ENCODE measurements around the gene HIGD1C. TPM values are rescaled to one million over a fixed set of nuclear protein-coding genes. Genes with fewer than 3 reads are reported as not detected.

The HIGD1C gene
- total RNA-seq, 1 donor from 2014 or later = not detected

DNA sequence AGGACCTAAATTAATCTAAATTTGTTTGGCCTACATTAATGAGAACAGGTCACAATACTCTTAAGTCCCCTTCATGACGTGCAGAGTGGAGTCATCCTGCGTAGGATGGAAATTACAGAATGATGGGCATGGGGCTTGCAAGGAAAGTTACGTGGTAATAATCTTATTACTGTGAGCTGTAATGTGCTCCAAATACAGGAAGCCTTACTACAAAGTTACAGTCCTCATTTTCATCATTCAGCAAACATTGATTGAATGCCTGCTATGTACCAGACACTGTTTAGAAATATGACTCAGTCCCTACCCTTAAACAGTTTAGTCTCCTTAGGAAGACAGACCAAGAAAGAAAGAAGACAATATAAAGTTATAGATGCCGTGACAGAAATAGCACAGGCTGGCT is 9.4 kb downstream of the HIGD1C start:
- Mint-ChIP-seq H3K4me3 (no peak overlapping the region), H3K36me3 (ENCODE audit: low read depth) (no peaks in the 10 kb centered on the region), H3K27me3 (no peaks in the 10 kb centered on the region), H3K9me3 (no peaks in the 10 kb centered on the region), H3K27ac (no peak overlapping the region), H3K4me1 (peaks cover 5% of the 10 kb centered on the region)
- ATAC-seq (ENCODE audit: low read depth) (no peak), DNase-seq (no peak)
- intact Hi-C loops (cut with micrococcal nuclease) = no loop called here
- ChIA-PET CTCF (no interaction called here), POLR2A (no interaction called here)
- TF ChIP-seq, protein P1, sequence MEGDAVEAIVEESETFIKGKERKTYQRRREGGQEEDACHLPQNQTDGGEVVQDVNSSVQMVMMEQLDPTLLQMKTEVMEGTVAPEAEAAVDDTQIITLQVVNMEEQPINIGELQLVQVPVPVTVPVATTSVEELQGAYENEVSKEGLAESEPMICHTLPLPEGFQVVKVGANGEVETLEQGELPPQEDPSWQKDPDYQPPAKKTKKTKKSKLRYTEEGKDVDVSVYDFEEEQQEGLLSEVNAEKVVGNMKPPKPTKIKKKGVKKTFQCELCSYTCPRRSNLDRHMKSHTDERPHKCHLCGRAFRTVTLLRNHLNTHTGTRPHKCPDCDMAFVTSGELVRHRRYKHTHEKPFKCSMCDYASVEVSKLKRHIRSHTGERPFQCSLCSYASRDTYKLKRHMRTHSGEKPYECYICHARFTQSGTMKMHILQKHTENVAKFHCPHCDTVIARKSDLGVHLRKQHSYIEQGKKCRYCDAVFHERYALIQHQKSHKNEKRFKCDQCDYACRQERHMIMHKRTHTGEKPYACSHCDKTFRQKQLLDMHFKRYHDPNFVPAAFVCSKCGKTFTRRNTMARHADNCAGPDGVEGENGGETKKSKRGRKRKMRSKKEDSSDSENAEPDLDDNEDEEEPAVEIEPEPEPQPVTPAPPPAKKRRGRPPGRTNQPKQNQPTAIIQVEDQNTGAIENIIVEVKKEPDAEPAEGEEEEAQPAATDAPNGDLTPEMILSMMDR (IDR thresholded peaks at IDR 0.05) = no peak

DNA sequence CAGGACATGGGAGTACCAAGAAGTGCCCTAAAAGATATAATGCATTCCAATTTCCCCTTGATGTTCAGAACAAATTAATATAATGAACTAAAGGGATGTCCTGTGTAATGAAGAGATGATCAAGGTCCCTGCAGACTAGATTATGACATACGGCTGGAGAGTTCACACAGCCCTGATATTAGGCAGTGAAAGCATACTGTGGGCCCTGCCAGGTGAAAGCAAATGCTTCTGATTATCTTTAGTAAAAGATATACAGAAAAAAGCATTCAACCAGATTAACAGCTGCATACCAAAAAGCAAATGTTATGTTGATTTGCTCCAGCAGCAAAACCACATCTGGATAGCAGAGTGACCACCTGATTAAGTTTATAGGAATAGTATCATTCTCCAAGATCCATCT is 12.1 kb downstream of the HIGD1C start:
- Mint-ChIP-seq H3K36me3 (ENCODE audit: low read depth) (peaks cover 5% of the 10 kb centered on the region), H3K27me3 (no peaks in the 10 kb centered on the region), H3K4me1 (peaks cover 4% of the 10 kb centered on the region), H3K9me3 (no peaks in the 10 kb centered on the region), H3K4me3 (no peak overlapping the region), H3K27ac (no peak overlapping the region)
- CTCF ChIA-PET = no interaction called here
- ATAC-seq (ENCODE audit: low read depth) = no peak
- DNase-seq = no peak
- intact Hi-C loops (cut with micrococcal nuclease) = no loop called here
- TF ChIP-seq, protein P1 (IDR thresholded peaks at IDR 0.05) = no peak
- POLR2A ChIA-PET = no interaction called here

DNA sequence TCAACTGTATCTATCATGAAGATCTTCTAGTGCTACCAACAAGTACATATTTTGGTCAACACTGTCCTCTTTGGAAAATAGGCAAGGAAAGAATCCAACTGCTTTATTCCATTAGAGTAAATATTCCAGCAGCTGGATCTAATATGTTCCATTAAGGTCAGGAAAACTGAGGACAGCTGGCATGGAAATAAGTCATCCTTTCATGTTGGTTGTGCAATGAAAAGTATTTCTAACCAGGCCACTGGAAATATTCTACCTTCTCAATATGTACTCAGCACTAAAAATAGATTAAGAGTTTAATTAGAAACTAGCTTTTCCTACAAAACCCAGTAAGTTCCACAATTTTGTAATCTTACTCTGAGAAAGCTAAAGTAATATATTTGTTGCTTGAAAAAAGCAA is 19.6 kb downstream of the HIGD1C start:
- TF ChIP-seq, protein P1 (IDR thresholded peaks at IDR 0.05) = no peak
- Mint-ChIP-seq H3K36me3 (ENCODE audit: low read depth) (peaks cover 26% of the 10 kb centered on the region), H3K9me3 (no peaks in the 10 kb centered on the region), H3K27ac (no peak overlapping the region), H3K4me1 (peaks cover 3% of the 10 kb centered on the region), H3K27me3 (no peaks in the 10 kb centered on the region), H3K4me3 (no peak overlapping the region)
- ATAC-seq (ENCODE audit: low read depth) (no peak), DNase-seq (no peak)
- intact Hi-C loops (cut with micrococcal nuclease) = no loop called here
- ChIA-PET CTCF (no interaction called here), POLR2A (interaction anchor here (0.6 kb wide), 1 partner anchor 208 kb away, joined by 3 read pairs; the partner anchor contains the start of gene ATF1)

DNA sequence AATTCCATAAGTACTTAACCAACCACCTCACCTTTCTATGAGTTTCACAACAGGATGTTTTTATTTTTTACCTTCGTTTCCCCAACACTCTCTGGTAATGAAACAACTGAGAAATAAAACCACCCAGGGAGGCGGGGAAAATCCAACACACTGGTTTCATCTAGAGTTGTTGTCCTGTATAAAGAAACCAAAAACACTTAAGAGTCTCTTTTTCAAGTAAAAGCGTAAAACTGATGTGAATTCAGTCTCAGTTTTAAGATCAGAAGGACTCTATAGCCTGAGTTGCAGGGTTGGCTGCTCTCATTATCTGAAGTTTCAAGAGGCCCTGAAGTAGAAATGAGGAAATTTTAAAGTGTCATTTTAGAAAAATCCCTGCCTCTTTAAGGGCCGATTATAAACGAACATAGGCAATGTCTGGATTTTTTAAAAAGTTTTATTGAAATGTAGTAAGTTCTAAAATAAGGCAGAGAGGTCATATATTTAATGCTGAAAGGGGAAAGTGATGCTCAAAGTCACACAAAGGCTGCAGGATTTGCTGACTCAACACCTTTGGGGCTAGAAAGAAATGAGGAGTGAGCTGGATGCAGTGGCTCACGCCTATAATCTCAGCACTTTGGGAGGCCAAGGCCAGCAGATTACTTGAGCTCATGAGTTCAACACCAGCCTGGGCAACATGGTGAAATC is 27.2 kb downstream of the HIGD1C start:
- no peak for DNase-seq
- no peaks in the 10 kb centered on the region for H3K27me3 Mint-ChIP-seq

DNA sequence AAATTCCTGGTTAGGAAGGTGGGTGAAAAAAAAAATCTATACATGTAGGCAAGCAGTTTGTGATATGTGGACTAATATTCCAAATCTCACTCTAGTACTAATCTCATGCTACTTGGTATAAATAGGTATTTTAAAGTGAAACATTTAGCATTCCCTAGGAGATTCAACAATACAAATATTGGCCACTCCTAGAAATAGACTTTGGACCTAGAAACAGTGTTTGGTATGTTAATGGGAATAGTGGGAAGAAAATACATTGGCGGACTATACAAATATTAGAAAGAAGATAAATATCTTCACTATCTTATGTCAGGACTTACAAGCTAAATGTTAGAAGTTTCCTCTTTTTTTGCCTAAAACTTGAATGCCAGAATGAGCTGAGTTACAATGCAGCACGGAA is 28.2 kb downstream of the HIGD1C start:
- intact Hi-C loops (cut with micrococcal nuclease) = no loop called here
- POLR2A ChIA-PET = no interaction called here
- no peaks in the 10 kb centered on the region for H3K4me1 Mint-ChIP-seq

More for the DNA sequence above, 27.2 kb downstream of the HIGD1C start:
- Mint-ChIP-seq H3K4me1 (no peaks in the 10 kb centered on the region), H3K9me3 (no peaks in the 10 kb centered on the region), H3K36me3 (ENCODE audit: low read depth) (peaks cover 17% of the 10 kb centered on the region), H3K27ac (no peak overlapping the region), H3K4me3 (no peak overlapping the region)
- intact Hi-C loops (cut with micrococcal nuclease) = no loop called here
- ChIA-PET CTCF (no interaction called here), POLR2A (no interaction called here)
- TF ChIP-seq, protein P1 (IDR thresholded peaks at IDR 0.05) = no peak
- no peak for ATAC-seq (ENCODE audit: low read depth)

More for the DNA sequence above, 28.2 kb downstream of the HIGD1C start:
- ATAC-seq (ENCODE audit: low read depth) (no peak), DNase-seq (no peak)
- no peak overlapping the region for H3K27ac Mint-ChIP-seq
- TF ChIP-seq, protein P1 (IDR thresholded peaks at IDR 0.05) = no peak
- CTCF ChIA-PET = no interaction called here
- H3K4me3 Mint-ChIP-seq = no peak overlapping the region
- H3K9me3 Mint-ChIP-seq = no peaks in the 10 kb centered on the region
- no peaks in the 10 kb centered on the region for H3K27me3 Mint-ChIP-seq
- peaks cover 15% of the 10 kb centered on the region for H3K36me3 Mint-ChIP-seq (ENCODE audit: low read depth)

Measured in activated B cell treated with CpG ODN at 0.5 μM for 24 hours (primary cell).